NCI-H1417 (cell line): ENCODE measurements around the gene CEP350.
"Not testable (repeated sequence)": the region's sequence is repeated elsewhere in the genome, so short reads cannot be mapped to it uniquely, and the experiment has no call there.

ENCODE experiments used
- DNase-seq, 3 experiments: peaks; one replicate each; lab custom pipeline; 2025; lab: John Stamatoyannopoulos, UW

CEP350 gene

GRCh38 chr1:180116964-180117763 is 162.6 kb downstream of the CEP350 start:
- no peak for DNase-seq

GRCh38 chr1:180117764-180118116 is 163.1 kb downstream of the CEP350 start:
- DNase-seq, result no peak

GRCh38 chr1:180119837-180120236 is 165.2 kb downstream of the CEP350 start:
- no peak for DNase-seq

- no peak for DNase-seq
These were observed 168.9 kb downstream of the CEP350 start for GRCh38 chr1:180123463-180123936.

GRCh38 chr1:180130651-180131050 is 176.0 kb downstream of the CEP350 start:
- no peak for DNase-seq

- no peak for DNase-seq
These were observed 176.9 kb downstream of the CEP350 start for GRCh38 chr1:180131510-180131909.

GRCh38 chr1:180133193-180133592 is 178.6 kb downstream of the CEP350 start:
- no peak for DNase-seq

GRCh38 chr1:180133688-180134087 is 179.1 kb downstream of the CEP350 start:
- not testable (repeated sequence) for DNase-seq

- no peak for DNase-seq
These were observed 180.9 kb downstream of the CEP350 start for GRCh38 chr1:180135535-180135934.

- no peak for DNase-seq
These were observed 181.8 kb downstream of the CEP350 start for GRCh38 chr1:180136331-180136967.

GRCh38 chr1:180136968-180137356 is 182.4 kb downstream of the CEP350 start:
- no peak for DNase-seq

- DNase-seq, result no peak
These were observed 183.2 kb downstream of the CEP350 start for GRCh38 chr1:180137776-180138175.

- no peak for DNase-seq
These were observed 186.8 kb downstream of the CEP350 start for GRCh38 chr1:180141381-180141934.

- DNase-seq, result no peak
These were observed 188.7 kb downstream of the CEP350 start for GRCh38 chr1:180143359-180143758.

GRCh38 chr1:180144659-180145357 is 190.2 kb downstream of the CEP350 start:
- no peak for DNase-seq

- DNase-seq, result no peak
These were observed 190.8 kb downstream of the CEP350 start for GRCh38 chr1:180145446-180145845.

GRCh38 chr1:180150982-180151381 is 196.4 kb downstream of the CEP350 start:
- DNase-seq, result peak in 1 of 3 experiments; percentile 26

GRCh38 chr1:180151508-180151907 is 196.9 kb downstream of the CEP350 start:
- peak; percentile 2 to 53 (median 23) for DNase-seq

- DNase-seq, result no peak
These were observed 198.0 kb downstream of the CEP350 start for GRCh38 chr1:180152588-180152987.

GRCh38 chr1:180153032-180153431 is 198.4 kb downstream of the CEP350 start:
- no peak for DNase-seq

GRCh38 chr1:180154003-180154324 is 199.4 kb downstream of the CEP350 start:
- DNase-seq, result peak in 1 of 3 experiments; percentile 60

GRCh38 chr1:180154325-180155181 is 199.9 kb downstream of the CEP350 start, which contains the start of gene QSOX1:
Gene QSOX1, plus strand, starts transcription at chr1:180154869. Its CDS starts 39 bp downstream, at chr1:180154908.
- peak; percentile 94 to 96 (median 96) for DNase-seq
